Measurements from ENCODE around the gene SPI1.

DNA sequence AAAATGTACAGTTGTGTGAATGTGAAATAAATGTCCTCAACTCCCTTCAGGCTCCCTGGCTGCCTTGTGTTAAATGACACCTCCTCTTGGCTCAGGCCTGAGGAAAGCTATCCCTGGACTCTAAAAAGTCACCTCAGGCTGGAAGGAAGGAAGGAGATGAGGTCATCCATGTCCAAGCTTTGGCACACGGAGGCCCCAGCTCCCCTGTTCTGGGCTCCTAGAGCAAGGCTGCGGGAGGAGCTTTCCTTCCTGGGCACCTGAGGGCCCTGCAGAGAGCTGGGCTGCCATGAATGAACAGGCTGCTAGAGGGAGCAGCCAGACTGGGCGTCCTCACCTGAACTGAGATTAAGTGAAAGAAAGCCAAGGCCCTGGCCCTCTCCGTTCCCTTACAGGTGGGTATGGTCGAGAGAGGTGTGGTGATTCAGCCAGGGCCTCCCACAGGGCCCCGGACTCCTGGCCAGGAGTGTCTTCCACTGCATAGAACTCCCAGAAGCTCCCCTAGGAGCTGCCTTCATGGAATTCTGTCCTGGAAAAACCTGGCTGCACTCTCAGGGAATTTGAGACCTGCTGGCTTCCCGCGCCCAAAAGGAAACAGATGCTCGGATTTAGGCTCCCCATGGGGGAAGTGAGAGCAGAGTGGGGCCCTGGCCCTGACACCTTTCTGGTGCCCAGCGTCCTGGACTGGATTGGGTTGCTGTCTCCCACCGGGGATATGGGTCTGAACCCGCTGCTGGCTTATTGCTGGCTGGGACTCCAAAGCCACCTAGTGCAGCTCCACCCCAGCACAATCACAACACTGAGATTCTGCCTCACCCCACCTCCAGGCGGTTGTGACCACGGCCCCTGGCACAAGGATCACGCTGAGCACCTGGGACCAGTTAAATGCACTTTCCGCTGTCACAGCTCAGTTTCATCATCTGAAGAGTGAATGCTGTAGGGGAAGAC lies 48.1 kb downstream of the SPI1 start:
- TF ChIP-seq EZH2 (IDR thresholded peaks at IDR 0.05; ENCODE audit: borderline replicate concordance) (no peak), CTCF (IDR thresholded peaks at IDR 0.05; ENCODE audit: poor library complexity) (no peak), EZH2phosphoT487 (IDR thresholded peaks at IDR 0.05; ENCODE audit: low read depth, severe bottlenecking, unreplicated experiment) (no peak)
